ENCODE data around the gene EIF4EBP2. TPM values are rescaled to one million over a fixed set of nuclear protein-coding genes. Genes with fewer than 3 reads are reported as not detected.

The EIF4EBP2 gene
- total RNA-seq, 6 experiments from 2014 or later = 21.0 to 80.8 (median 56.7) TPM

GRCh38 chr10:70430493-70431445 lies 26.8 kb downstream of the EIF4EBP2 start:
- H3K27ac ChIP-seq = peak overlapping the region in 2 of 3 donors; percentile 37 to 64
- H3K27me3 ChIP-seq = no peaks in the 10 kb centered on the region
- peak; percentile 86 to 96 (median 96) for ATAC-seq
- intact Hi-C loops (cut with DNase I) = no loop called here
- H3K4me1 ChIP-seq = peaks cover 0 to 23% (median 9%) of the 10 kb centered on the region in 4 donors
- TF ChIP-seq CTCF (IDR thresholded peaks at IDR 0.05) = peak in 3 of 4 donors; percentile 19 to 42 (median 29)
- no peak for TF ChIP-seq POLR2A (IDR thresholded peaks at IDR 0.05)
- peak; percentile 49 to 84 (median 80) for DNase-seq
- no peaks in the 10 kb centered on the region for H3K9me3 ChIP-seq
- peaks cover 0 to 28% (median 8%) of the 10 kb centered on the region in 4 donors for H3K36me3 ChIP-seq
- WGBS (ENCODE audit: insufficient coverage, low coverage, low lambda C conversion rate, missing lambda C conversion rate) = 21% methylated on average over 5 of the region's 6 CpGs
- H3K4me3 ChIP-seq = no peak overlapping the region

GRCh38 chr10:70432101-70432500 lies 28.2 kb downstream of the EIF4EBP2 start:
- no peak overlapping the region for H3K27ac ChIP-seq
- peaks cover 0 to 23% (median 9%) of the 10 kb centered on the region in 4 donors for H3K4me1 ChIP-seq
- ATAC-seq = no peak
- no peak for DNase-seq
- intact Hi-C loops (cut with DNase I) = no loop called here
- no peaks in the 10 kb centered on the region for H3K27me3 ChIP-seq
- no peak overlapping the region for H3K4me3 ChIP-seq
- no peak for TF ChIP-seq CTCF (IDR thresholded peaks at IDR 0.05)
- no peak for TF ChIP-seq POLR2A (IDR thresholded peaks at IDR 0.05)
- peaks cover 0 to 18% (median 4%) of the 10 kb centered on the region in 4 donors for H3K36me3 ChIP-seq
- WGBS (ENCODE audit: insufficient coverage, low coverage, low lambda C conversion rate, missing lambda C conversion rate) = no CpG with 5 or more reads among the region's 4 CpGs
- H3K9me3 ChIP-seq = no peaks in the 10 kb centered on the region

DNA sequence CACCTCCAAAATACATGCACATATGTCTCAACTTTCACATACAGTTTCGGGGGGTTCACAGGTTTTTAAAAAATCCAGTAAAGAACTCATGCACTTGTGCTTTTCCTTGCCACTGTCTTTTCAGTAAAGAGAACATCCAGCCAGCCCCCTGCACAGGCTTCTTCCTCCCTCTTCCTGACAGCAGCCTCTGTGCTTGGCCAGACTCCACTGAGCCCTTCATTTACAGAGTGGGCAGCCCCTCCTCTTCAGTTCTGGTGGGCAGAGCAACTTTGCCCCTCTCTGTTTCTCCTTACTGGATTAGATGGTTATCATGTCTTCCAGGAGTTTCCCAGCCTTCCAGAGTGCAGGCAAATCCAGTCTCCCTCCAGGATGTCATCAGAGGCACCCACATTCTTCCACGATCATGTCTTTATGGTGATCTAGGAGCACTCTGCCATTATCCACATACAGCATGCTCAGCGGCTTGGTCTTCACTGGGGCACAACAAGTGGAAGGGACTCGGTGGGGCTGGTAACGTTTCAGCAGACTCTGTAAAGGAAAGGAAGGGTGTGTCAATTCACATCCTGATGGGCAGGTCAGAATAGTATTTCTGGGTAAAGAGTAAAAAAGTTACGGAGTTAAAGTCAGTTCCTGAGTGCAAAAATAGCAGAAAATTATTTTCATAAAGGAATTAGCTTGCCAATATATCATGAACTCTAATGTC lies 28.8 kb downstream of the EIF4EBP2 start:
- H3K36me3 ChIP-seq = peaks cover 0 to 11% (median 1%) of the 10 kb centered on the region in 4 donors
- DNase-seq (no peak), ATAC-seq (no peak)
- peaks cover 0 to 23% (median 9%) of the 10 kb centered on the region in 4 donors for H3K4me1 ChIP-seq
- 72% methylated on average over 6 of the region's 6 CpGs for WGBS (ENCODE audit: insufficient coverage, low coverage, low lambda C conversion rate, missing lambda C conversion rate)
- no peaks in the 10 kb centered on the region for H3K9me3 ChIP-seq
- H3K27me3 ChIP-seq = no peaks in the 10 kb centered on the region
- H3K4me3 ChIP-seq = no peak overlapping the region
- intact Hi-C loops (cut with DNase I) = no loop called here
- no peak overlapping the region for H3K27ac ChIP-seq
- TF ChIP-seq CTCF (IDR thresholded peaks at IDR 0.05) = no peak
- TF ChIP-seq POLR2A (IDR thresholded peaks at IDR 0.05) = no peak

DNA sequence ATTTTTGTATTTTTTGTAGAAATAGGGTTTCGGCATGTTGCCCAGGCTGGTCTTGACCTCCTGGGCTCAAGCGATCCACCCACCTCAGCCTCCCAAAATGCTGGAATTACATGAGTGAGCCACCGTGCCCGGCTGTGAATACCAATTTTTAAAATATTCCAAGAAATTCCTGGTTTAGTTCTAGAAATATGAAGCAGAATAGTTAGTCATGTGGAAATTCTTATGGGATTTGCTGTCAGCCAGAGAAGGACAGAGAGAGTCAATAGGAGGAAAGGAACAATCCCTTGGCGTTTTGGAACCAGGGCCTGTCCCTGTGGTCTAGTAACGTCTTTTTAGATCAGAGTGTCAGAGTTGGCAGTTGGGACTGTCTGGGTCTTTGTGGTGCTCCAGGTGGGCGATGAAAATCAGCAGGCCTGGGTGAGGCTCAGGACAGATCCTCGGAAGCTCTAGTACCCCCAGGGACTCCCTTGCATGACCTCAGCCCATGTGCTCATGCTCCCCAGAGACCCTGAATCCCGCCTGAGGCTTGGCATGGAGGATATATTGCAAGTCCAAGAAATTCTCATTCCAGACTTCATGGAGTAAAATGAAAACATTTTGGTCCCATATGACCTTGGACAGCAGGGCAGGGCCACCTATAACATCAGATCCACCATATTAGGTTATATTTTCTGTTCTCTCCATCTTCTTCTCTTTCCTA lies 29.8 kb downstream of the EIF4EBP2 start:
- no peak overlapping the region for H3K27ac ChIP-seq
- ATAC-seq (no peak), DNase-seq (no peak)
- WGBS (ENCODE audit: insufficient coverage, low coverage, low lambda C conversion rate, missing lambda C conversion rate) = 84% methylated on average over 6 of the region's 9 CpGs
- intact Hi-C loops (cut with DNase I) = no loop called here
- no peak for TF ChIP-seq CTCF (IDR thresholded peaks at IDR 0.05)
- no peak for TF ChIP-seq POLR2A (IDR thresholded peaks at IDR 0.05)
- no peaks in the 10 kb centered on the region for H3K9me3 ChIP-seq
- H3K4me3 ChIP-seq = no peak overlapping the region
- H3K4me1 ChIP-seq = peaks cover 0 to 20% (median 9%) of the 10 kb centered on the region in 4 donors
- no peaks in the 10 kb centered on the region for H3K27me3 ChIP-seq
- peaks cover 0 to 1% (median 0%) of the 10 kb centered on the region in 4 donors for H3K36me3 ChIP-seq

Measured in right lobe of liver (tissue), 6 donors.